ENCODE results near the gene LCA5L.
"Not testable (repeated sequence)": the region's sequence is repeated elsewhere in the genome, so short reads cannot be mapped to it uniquely, and the experiment has no call there.

Gene LCA5L

DNA sequence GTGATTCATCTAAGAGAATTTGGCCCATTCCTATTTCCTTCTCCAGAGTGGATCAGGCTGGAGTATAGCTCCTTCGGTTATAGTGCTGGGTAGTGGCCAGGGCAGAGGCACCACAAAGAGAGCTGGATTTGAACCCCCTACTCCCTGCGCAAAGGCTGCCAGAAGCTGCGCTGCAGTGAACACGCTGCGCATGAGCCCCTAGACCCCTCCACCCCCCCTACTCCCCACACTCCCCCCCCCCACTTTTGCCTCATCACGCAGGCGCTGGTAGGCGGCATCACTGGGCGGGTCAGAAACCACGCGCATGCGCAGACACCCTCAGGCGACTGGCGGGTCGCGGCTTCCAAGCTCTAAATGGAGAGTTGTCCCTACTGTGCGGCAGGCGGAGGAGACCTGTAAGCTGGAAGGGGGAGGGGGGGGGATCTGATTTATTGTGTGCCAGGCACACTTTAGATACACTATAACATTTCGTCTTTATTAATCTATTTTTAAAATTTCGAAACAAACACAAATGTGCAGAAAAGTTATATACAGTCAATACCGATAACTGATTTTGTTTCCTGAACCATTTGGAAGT lies 58.0 kb downstream of the LCA5L start:
- peak; percentile 80 to 81 for DNase-seq (ENCODE audit: low read depth in 2 of 2)

DNA sequence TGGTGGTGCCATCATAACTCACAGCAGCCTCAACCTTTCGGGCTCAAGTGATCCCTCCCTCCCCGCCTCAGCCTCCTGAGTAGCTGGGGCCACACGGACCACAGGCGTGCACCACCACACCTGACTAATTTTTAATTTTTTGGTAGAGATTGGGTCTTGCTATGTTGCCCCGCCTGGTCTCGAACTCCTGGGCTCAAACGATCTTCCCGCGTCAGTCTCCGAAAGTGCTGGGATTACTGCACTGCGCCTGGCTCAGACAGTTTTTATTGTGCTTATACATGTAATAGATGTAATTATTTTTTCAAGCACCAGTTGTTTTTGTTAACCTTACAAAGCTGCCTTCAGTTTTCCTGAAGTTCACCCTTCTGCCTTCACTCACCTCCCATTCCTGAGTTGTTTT lies 58.7 kb downstream of the LCA5L start:
- DNase-seq (ENCODE audit: low read depth in 2 of 2), result no peak

DNA sequence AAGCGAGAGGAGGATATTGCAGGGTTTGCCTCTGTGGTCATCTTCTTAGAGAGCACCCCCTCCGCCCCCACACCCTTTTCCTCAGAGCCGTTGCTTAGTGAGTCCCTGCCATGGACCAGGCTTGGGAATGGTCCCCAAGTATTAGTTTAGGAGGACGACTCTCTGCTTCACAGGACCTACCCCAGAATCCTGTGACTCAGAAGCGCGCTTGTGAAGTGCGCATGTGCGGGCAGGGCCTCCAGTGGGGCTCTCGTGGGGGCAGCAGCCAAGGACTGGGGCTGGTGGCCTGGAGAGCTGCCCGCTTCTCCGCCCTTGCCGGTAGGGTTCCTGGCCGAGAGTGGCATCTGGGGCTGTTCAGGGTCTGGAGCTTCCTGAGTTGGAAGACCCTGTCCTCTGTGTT lies 59.4 kb downstream of the LCA5L start:
- DNase-seq (ENCODE audit: low read depth in 2 of 2), result no peak

DNA sequence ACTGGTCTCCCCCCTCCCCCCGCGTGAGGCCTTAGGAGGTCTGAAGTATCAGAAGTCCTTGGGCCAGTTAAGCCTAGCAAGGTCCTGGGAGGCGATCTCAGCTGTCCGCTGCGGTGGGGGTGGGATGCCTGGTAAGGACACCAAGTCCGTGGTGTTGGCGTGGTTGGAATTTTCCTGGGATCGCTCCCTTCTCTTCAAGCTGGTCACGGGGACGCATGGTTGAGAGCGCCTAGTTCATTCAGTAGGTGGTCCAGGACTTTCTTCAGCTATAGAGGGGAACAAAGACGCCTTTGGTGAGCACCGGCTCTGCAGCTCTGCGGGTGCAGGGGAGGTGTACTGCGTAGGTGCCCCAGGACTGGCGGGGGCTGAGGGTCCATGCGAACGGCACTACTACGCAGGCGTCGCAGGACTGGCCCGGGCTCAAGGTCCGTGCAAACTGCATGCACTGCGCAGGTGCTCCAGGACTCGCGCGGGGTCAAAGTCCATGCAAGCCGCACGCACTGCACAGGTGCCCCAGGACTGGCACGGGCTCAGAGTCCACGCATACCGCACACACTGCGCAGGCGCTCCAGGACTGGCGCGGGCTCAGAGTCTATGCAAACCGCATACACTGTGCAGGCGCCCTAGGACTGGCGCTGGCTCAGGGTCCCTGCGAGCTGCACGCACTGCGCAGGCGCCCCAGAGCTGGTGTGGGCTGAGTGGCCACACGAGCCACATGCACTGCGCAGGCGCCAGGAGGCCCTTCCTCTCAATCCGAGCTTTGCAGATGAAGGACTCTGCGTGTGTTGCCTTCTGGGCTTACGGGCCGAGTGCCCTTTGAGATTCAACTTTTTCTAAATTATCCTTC lies 60.1 kb downstream of the LCA5L start:
- peak; percentile 14 to 29 for DNase-seq (ENCODE audit: low read depth in 2 of 2)

DNA sequence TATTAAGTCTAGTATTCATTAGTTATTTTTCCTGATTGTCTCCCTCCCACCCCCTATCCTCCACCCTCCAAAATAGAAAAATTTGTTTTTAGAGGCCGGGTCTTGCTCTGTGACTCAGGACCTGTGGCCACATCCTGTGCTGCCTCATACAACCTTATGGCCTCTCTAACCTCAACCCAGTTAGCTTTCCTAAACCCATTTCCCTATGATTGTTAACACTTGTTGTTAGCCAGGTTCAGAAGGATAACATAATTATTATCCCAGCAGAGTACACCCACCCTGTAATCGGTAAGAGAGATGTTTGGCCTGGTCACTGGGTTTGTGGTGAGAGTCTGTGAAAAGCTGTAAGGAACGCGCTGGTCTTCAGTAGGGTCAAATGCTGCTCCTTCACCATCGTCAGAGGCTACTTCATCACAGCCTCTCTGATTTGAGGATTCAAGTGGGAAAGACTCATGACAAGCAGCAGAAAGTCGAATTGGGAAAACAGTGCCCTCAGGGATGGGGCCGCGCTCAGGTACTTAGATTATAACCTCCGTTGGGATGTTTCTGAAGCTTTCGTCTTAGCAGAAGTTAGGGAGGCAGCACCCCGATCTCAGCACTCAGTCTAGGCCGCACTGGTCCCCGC lies 60.8 kb downstream of the LCA5L start:
- no peak for DNase-seq (ENCODE audit: low read depth in 2 of 2)

DNA sequence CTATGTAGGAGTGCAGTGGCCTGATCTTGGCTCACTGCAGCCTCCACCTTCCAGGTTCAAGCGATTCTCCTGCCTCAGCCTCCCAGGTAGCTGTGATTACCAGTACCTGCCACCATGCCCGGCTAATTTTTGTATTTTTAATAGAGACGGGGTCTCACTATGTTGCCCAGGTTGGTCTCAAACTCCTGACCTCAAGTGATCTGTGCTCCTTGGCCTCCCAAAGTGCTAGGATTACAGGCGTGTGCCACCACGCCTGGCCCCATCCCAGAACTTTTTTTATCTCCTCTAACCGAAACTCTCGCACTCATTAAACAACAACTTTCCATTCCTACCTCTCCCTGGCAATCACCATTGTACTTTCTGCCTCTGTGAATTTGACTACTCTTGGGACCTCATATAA lies 63.5 kb downstream of the LCA5L start:
- not testable (repeated sequence) for DNase-seq (ENCODE audit: low read depth in 2 of 2)

DNA sequence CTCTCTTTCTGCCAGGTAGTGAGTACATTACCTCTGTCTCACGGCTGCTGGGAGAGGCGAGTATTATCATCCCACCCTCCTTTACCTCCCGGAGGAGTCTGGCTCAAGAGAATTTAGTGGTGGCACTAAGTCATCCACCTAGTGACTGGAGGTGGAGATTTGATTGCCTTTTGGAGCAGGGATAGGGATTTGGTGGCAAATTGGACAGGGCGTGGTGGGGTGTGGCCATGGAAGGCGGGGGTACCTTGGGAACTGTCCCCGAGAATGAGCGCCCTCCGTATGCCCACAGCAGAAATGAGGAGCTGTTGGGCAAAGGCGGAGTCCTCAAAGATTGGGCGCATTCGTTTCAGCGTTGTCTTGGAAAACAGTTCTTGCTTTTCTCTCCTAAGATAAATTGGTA lies 64.6 kb downstream of the LCA5L start:
- DNase-seq (ENCODE audit: low read depth in 2 of 2), result no peak

DNA sequence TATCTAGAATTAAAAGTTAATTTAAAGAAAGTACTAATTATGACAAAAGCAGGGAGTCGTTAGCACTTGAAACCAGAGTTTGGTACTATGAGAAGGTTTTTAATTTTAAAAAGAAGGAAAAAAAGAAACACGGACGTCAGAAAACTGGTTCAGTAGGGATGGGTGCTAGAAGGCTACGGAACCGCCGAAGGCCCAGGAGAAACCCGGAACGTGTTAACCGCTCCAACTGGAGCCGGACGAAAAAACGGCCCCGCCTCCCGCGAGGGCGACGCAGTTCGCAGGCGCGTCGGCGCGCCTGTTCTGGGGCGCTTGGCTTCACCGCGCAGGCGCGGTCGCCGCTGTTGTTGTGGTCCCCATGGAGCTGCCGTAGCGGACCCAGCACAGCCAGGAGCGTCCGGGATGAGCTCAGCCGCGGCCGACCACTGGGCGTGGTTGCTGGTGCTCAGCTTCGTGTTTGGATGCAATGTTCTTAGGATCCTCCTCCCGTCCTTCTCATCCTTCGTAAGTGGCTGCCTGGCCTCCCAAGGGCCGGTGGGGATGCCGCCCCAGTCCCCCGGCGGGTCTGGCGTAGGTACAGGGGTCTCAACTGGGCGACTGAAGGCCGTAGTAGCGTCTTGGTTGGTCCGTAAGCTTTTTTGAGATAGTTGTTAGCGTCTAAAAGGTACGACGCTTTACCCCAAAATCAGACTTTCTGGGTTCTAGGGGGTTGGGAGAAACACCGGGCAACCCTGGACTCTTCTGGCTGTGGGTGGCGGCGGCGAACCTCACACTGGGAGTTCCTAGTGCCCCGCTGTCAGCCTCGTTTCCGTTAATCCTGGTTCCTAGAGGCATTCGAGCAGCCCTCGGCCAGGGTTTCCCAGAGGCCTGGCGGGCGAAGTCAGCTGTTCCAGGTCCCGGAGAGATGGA lies 65.3 kb downstream of the LCA5L start:
- DNase-seq (ENCODE audit: low read depth in 2 of 2), result peak; percentile 72 to 75

DNA sequence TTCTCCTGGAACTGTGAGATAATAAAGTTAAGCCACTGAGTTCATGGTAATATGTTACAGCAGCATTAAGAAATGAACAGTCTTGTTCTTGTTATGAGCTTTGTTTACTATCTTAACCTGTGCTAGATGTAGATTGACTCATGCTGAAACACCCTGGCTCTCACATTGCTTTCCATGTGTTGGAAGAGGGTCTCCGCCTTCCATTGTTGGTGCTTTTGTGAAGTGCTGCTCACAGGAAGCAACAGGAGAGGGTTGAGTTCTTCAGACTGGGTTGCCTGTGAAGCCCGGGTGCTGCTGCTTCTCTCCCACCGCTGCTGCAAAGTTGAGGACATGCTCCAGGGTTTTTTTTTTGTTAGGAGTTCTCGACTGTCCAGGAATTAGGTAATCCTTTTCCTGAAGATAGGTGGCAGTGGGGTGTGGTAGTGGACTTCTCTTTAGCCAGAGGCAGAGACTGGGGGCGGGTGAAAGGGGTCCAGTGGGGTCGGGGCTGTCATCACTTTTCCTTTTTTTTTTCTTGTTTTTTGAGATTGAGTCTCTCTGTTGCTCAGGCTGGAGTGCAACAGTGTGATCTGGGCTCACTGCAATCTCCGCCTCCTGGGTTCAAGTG lies 68.0 kb downstream of the LCA5L start:
- no peak for DNase-seq (ENCODE audit: low read depth in 2 of 2)

DNA sequence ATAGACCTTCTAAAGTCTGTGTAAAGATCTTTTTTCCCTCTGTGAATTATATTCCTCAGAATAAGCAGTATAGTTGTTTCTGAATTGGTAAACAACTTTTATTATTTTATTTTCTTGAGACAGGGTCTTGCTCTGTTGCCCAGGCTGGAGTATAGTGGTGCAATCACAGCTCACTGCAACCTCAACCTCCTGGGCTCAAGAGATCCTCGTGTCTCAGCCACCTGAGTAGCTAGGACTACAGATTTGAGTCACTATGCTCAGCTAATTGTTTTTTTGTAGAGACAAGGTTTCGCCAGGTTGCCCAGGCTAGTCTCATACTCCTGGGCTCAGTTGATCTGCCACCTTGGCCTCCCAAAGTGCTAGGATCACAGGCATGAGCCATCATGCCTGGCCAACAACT lies 70.1 kb downstream of the LCA5L start:
- no peak for DNase-seq (ENCODE audit: low read depth in 2 of 2)

DNA sequence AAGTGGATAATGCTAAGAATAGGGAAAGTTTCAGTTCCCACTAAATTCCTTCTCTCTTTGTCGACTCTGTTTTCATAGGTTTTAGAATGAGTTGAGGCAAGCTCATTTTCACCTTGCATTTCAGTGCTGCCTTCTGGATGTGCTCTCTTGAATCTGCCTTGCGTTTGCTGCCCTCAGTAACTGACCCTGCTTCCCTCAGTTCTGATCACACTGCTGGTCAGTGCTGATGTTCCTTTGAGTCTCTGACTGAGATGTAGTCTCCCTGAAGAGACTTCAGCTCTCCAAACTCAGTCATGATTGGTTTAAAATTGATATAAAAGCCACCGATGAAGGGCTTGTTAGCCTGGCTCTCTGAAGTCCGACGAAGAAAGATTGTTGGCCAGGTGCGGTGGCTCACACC lies 71.5 kb downstream of the LCA5L start:
- DNase-seq (ENCODE audit: low read depth in 2 of 2), result no peak

DNA sequence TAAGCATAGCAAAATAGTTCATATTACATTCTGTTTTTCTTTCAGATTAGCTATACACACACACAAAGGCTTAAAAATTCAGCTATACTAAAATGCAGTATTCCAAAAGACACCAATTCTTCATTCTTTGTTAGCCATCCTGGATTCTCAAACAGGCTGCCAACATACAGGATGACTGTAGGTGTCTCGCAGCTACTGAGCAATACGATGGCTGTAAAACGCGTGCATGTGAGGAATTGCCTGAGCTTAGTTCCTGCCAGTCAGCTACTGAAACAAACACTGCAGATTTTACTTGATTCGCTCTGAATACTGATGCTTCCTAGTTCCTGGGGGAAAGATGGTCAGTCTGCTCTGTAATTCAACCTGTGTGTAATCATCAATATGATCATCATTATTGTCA lies 71.9 kb downstream of the LCA5L start:
- DNase-seq (ENCODE audit: low read depth in 2 of 2), result no peak

DNA sequence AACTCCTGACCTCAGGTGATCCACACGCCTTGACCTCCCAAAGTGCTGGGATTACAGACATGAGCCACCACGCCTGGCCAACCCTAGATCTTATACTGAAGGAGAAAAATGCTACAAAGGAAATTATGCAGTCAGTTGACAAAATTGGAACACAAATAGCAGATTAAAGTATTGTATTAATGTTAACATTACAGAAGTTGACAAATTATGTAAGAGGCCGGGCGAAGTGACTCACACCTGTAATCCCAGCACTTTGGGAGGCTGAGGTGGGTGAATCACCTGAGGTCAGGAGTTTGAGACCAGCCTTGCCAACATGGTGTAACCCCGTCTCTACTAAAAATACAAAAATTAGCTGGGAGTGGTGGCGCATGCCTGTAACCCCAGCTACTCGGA lies 75.7 kb downstream of the LCA5L start:
- DNase-seq (ENCODE audit: low read depth in 2 of 2), result not testable (repeated sequence)

DNA sequence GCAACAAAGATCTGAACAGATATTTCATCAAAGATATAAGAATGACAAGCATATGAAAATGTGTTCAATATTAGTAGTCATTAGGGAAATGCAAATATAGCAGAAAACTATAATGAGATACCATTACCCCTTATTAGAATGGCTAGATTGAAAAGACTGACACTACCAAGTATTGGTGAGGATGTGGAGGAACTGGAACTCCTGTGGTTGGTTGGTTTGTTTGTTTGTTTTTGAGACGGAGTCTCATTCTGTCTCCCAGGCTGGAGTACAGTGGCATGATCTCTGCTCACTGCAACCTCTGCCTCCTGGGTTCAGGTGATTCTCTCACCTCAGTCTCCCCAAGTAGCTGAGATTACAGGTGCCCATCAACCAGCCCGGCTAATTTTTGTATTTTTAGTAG lies 77.8 kb downstream of the LCA5L start:
- no peak for DNase-seq (ENCODE audit: low read depth in 2 of 2)

DNA sequence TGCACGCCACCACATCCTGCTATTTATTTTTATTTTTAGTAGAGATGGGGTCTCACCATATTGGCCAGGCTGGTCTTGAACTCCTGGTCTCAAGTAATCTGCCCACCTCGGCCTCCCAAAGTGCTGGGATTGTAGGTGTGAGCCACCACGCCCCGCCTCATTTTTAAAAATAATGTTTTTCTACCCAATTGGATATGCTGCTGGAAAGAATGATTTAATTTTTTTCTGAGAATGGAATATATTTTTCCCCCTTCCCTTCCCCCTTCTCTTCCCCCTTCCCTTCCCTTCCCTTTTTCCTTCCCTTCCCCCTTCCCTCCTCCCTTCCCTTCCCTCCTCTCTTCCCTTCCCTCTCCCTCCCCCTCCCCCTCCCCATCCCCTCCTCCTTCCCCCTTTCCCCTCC lies 79.0 kb downstream of the LCA5L start:
- DNase-seq (ENCODE audit: low read depth in 2 of 2), result no peak

DNA sequence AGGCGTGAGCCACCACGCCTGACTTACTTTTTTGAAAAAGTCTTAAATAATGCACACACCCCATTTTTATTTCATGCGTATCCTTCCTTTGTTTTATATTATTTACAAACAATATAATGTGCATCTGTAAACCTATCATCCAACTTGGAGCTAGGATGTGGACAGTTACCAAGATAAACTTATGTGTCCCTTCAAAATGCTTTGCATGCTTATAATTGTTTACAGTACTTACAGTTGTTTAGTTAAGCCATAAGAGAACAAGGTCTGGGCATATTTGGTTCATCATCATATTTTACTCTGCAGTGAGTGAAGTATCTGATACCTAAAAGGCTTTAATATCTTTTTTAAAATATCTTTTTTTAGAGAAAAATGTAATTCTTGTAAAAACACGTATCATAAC lies 80.6 kb downstream of the LCA5L start:
- DNase-seq (ENCODE audit: low read depth in 2 of 2), result no peak

DNA sequence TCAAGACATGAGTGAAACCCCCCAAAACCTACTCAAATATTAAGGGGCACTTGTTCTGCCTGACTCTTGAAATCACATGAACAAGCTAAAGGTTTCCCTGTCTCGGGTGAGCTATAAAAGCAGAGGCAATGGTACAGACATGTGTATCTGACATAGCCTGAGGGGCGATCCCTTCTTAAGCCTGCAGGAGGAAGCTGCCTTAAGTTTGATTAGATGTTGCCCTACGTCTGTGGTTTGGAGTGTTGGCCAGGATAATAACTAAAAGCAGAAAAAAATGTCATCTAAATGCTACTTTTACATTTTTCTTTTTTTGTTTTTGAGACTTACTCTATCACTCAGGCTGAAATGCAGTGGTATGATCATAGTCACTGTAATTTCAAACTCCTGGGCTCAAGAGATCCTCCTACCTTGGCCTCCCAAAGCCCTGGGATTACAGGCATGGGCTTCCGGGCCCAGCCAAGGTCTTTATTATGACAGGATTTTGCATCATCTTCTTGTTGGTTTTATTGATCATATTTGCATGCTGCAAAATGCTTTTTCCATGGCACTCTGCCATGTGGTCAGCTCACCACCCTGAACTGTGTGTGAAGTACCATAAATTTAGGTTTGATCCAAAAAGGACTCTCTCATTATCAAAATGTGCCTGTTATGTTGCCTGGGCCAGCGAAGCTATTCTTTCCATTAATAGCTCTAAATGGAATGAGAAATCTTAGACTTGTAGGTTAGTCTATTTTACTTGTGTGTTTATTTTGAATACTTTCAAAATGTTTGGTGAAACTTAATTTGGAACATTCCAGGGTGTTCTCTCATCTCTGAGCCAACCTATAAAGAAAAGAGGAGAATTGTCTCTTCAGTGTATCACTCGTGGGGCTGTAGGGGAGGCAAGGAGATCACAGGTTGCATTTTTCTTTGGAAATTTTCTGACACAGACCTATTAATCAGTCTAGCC lies 81.7 kb downstream of the LCA5L start:
- DNase-seq (ENCODE audit: low read depth in 2 of 2), result no peak

DNA sequence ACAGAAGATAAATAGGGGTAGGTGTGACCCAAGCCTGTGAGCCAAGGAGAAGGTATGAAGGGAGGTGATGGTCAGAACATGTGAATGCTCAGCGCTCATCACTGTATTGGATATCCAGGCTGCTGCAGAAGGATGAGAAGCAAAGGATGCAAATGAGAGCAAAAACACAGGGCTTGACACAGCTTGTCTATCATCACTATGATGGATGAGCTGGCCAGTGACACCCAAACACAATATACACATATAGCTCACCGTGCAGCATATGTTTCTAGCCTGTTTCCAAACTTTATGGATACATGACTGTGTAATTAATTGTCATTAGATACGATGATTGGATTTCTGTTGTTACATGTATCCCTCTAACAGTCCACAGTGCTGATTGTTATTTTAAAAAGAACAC lies 82.8 kb downstream of the LCA5L start:
- DNase-seq (ENCODE audit: low read depth in 2 of 2), result no peak

DNA sequence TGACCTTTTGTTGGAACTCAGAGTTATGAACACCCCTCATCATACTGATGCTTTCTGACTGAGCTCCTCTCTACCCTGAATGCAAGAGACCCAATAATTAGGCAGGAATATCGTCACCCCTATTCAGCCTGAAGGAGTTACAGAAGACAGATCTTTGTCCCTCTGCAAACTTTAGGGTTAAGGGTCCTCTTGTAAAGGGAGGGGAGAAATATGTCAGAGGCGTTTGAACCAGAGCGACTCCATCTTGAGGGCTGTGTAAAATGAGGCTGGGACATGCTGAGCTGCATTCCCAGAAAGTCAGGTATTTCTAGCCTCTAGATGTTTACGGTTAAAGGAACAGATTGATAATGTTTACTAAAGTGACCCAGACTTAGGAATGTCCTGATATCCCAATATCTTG lies 86.2 kb downstream of the LCA5L start:
- DNase-seq (ENCODE audit: low read depth in 2 of 2), result no peak

Measured in stimulated activated CD8-positive, alpha-beta memory T cell treated with anti-CD3 and anti-CD28 coated beads, Interleukin-7, amount 100 ng/mL, for 1 hour (primary cell).